ENCODE data around the gene HOXB8. TPM values are rescaled to one million over a fixed set of nuclear protein-coding genes. Genes with fewer than 3 reads are reported as not detected.

The HOXB8 gene
- total and polyA plus RNA-seq, 2 donors: 0.85 to 1.2 TPM

DNA sequence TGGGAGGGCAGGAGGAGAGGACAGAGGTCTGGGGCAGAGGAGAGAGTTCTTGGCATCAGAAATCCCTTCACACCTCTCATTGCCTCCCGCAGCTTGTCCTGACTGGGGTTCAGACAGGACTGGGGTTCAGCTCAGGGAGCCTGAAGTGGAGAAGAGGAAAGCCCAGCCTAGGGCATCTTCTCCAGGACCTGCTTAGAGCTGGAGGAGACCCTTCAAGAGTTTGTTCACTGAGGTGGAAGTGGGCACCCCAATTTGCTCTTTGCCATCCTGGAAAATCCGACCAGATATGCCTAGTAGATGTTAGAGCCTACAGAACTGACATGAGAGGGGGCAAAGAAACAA is 27.0 kb downstream of the HOXB8 start:
- H3K36me3 ChIP-seq (ENCODE audit: insufficient read depth): no peaks in the 10 kb centered on the region
- H3K4me3 ChIP-seq (ENCODE audit: low read depth, low read length): no peak overlapping the region
- no peak overlapping the region for H3K27ac ChIP-seq (ENCODE audit: low read depth)
- WGBS: 47% methylated on average over 2 of the region's 2 CpGs
- no peak for DNase-seq (ENCODE audit: extremely low spot score)
- no peaks in the 10 kb centered on the region for H3K4me1 ChIP-seq (ENCODE audit: insufficient read depth)

GRCh38 chr17:48587276-48588073 is 27.6 kb downstream of the HOXB8 start:
- Histone ChIP-seq H3K27ac (ENCODE audit: low read depth) (no peak overlapping the region), H3K36me3 (ENCODE audit: insufficient read depth) (no peaks in the 10 kb centered on the region), H3K4me1 (ENCODE audit: insufficient read depth) (no peaks in the 10 kb centered on the region), H3K4me3 (ENCODE audit: low read depth, low read length) (no peak overlapping the region)
- no peak for DNase-seq (ENCODE audit: extremely low spot score)
- 37% methylated on average over 5 of the region's 5 CpGs for WGBS

DNA sequence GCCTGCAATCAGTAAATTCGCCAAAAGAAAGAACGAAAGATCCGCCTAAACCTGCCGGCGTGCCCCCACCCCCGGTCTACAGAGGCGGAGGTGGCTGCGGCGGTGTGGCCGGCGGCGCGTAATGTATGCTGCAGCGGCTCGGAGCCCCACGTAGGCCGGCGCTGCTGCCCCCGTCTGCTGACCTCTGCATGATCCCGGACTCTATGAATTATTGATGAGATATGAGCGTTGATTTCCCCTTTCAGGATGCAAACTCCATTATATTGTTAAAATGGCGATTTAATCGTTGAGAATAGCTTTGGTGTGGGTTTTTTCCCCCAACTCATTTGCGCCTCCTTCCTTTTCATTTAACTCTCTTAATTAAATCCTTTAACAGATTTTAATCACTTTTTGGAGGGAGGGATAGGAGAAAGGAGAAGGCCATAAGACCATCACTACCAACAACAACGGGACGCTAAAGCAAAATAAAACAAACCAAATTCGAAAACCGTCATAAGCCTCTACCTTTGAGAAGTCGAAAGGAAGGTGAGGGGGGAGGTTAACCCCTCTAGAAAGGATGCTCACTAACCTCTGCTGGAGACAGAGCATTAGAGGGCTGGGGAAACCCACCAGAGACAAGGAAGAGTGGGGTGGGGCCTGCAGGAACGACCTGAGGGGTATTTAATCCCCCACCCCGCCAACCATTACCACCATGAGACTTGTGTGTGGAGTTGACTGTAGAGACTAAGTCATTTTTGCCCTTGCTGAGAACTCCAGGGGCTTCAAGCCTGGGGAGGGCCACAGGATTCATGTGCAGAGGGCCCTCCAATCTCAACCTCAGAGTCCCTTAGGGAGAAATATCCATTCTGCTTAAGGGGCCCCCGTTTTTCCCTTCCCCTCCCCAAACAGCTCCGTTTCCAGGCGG is 28.5 kb downstream of the HOXB8 start:
- no peaks in the 10 kb centered on the region for H3K36me3 ChIP-seq (ENCODE audit: insufficient read depth)
- H3K27ac ChIP-seq (ENCODE audit: low read depth): no peak overlapping the region
- peak overlapping the region; percentile 41 for H3K4me3 ChIP-seq (ENCODE audit: low read depth, low read length)
- H3K4me1 ChIP-seq (ENCODE audit: insufficient read depth): no peaks in the 10 kb centered on the region
- 16% methylated on average over 34 of the region's 34 CpGs for WGBS
- no peak for DNase-seq (ENCODE audit: extremely low spot score)

- Histone ChIP-seq H3K36me3 (ENCODE audit: insufficient read depth) (no peaks in the 10 kb centered on the region), H3K4me3 (ENCODE audit: low read depth, low read length) (no peak overlapping the region), H3K27ac (ENCODE audit: low read depth) (no peak overlapping the region), H3K4me1 (ENCODE audit: insufficient read depth) (no peaks in the 10 kb centered on the region)
- no peak for DNase-seq (ENCODE audit: extremely low spot score)
- 35% methylated on average over 2 of the region's 2 CpGs for WGBS
Measured at GRCh38 chr17:48584223-48584741, 30.8 kb downstream of the HOXB8 start.

GRCh38 chr17:48583708-48584222 is 31.3 kb downstream of the HOXB8 start:
- DNase-seq (ENCODE audit: extremely low spot score): no peak
- WGBS: 54% methylated on average over 3 of the region's 3 CpGs
- H3K36me3 ChIP-seq (ENCODE audit: insufficient read depth): no peaks in the 10 kb centered on the region
- H3K4me1 ChIP-seq (ENCODE audit: insufficient read depth): no peaks in the 10 kb centered on the region
- no peak overlapping the region for H3K4me3 ChIP-seq (ENCODE audit: low read depth, low read length)
- no peak overlapping the region for H3K27ac ChIP-seq (ENCODE audit: low read depth)

GRCh38 chr17:48582750-48583069 is 32.4 kb downstream of the HOXB8 start:
- no peaks in the 10 kb centered on the region for H3K4me1 ChIP-seq (ENCODE audit: insufficient read depth)
- WGBS: 39% methylated on average over 7 of the region's 7 CpGs
- H3K4me3 ChIP-seq (ENCODE audit: low read depth, low read length): no peak overlapping the region
- no peaks in the 10 kb centered on the region for H3K36me3 ChIP-seq (ENCODE audit: insufficient read depth)
- no peak for DNase-seq (ENCODE audit: extremely low spot score)
- no peak overlapping the region for H3K27ac ChIP-seq (ENCODE audit: low read depth)

DNA sequence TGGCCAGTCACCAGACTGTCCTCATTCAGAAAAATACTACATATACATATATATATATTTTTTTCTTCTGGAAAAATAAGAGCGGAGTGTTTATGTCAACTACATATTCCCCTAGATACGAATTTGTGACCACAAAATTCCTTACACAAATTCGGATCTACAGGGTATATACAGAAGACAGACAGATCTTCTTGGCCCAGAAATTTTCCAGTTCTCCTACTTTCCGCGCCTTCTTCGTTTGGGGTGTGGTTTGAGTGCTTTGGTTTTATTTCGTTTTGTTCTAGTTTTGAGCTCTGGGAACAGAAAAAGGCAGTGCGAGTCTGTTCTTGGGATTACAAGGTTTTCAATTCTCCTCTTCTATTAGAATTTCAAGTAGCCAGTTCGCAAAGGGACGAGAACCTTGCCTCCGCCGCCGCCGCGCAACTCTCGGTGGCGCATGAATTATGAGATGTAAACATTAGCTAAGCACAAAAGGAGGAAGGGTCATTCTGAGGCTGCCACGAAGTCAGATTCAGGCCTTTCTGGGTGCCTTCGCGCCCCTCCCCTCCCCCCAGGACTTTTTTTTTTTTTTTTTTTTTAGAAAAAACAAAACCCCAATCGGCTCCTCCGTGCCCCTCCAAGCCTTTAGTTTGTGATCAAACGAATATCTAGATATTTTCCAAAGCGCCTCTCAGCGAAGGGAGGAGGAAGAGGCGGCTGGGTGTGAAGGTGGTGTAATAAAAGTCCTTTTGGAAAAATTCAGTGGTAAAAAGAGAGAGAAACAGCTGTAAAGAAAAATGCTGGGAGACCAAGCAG is 35.1 kb downstream of the HOXB8 start:
- no peaks in the 10 kb centered on the region for H3K4me1 ChIP-seq (ENCODE audit: insufficient read depth)
- no peak overlapping the region for H3K4me3 ChIP-seq (ENCODE audit: low read depth, low read length)

GRCh38 chr17:48579471-48579759 is 35.7 kb downstream of the HOXB8 start:
- 21% methylated on average over 7 of the region's 7 CpGs for WGBS
- Histone ChIP-seq H3K36me3 (ENCODE audit: insufficient read depth) (no peaks in the 10 kb centered on the region), H3K4me3 (ENCODE audit: low read depth, low read length) (no peak overlapping the region), H3K4me1 (ENCODE audit: insufficient read depth) (no peaks in the 10 kb centered on the region), H3K27ac (ENCODE audit: low read depth) (no peak overlapping the region)
- DNase-seq (ENCODE audit: extremely low spot score): no peak

More for the DNA sequence above, 35.1 kb downstream of the HOXB8 start:
- 25% methylated on average over 26 of the region's 26 CpGs for WGBS
- Histone ChIP-seq H3K36me3 (ENCODE audit: insufficient read depth) (no peaks in the 10 kb centered on the region), H3K27ac (ENCODE audit: low read depth) (no peak overlapping the region)
- no peak for DNase-seq (ENCODE audit: extremely low spot score)

- WGBS: 12% methylated on average over 43 of the region's 43 CpGs
- no peak for DNase-seq (ENCODE audit: extremely low spot score)
- no peaks in the 10 kb centered on the region for H3K4me1 ChIP-seq (ENCODE audit: insufficient read depth)
- H3K4me3 ChIP-seq (ENCODE audit: low read depth, low read length): peak overlapping the region; percentile 51
- H3K27ac ChIP-seq (ENCODE audit: low read depth): no peak overlapping the region
- no peaks in the 10 kb centered on the region for H3K36me3 ChIP-seq (ENCODE audit: insufficient read depth)
Measured at GRCh38 chr17:48578616-48579470, 36.2 kb downstream of the HOXB8 start.

DNA sequence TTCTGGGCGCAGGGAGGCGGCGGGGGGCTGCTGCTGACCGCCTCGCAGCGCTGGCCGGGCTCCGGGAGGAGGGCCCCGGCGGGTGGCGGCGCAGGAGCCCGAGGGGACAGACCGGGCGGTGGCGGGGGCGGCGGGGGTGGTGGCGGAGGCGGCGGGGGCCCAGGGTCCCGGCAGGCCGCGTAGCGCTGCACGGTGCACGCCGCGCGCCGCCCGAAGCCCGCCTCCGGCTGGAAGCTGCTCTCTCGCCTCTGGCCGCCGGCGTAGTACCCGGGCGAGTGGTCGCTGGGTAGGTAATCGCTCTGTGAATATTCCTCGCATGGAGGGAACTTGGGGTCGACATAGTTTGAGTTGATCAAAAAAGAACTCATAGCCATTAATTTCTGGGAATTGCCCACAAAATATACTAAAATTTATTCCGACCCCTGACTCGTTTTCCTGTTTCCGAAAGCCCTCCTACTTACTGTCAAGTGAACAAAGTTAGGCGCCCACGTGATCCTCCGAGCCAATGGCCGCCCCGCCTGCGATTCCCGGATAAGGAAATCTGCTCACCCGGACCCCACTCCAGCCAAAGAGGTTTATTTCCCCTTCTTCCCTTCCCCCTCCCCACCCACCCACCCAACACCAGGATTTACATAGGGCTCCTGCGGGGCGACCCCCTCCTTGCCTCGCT is 37.0 kb downstream of the HOXB8 start, which contains the start of gene HOXB4:
Gene HOXB4, minus strand, starts transcription at position 405 of the 670 bp plus-strand sequence. Its CDS starts 31 bp downstream, at position 374.
- Histone ChIP-seq H3K27ac (ENCODE audit: low read depth) (peak within 1 kb of the TSS; percentile 68), H3K36me3 (ENCODE audit: insufficient read depth) (no peaks in the 10 kb centered on the region), H3K4me1 (ENCODE audit: insufficient read depth) (no peaks in the 10 kb centered on the region), H3K4me3 (ENCODE audit: low read depth, low read length) (peak within 1 kb of the TSS; percentile 51)
- no peak for DNase-seq (ENCODE audit: extremely low spot score)
- 2% methylated on average over 58 of the region's 58 CpGs for WGBS

GRCh38 chr17:48577330-48577945 is 37.7 kb downstream of the HOXB8 start:
- no peaks in the 10 kb centered on the region for H3K4me1 ChIP-seq (ENCODE audit: insufficient read depth)
- WGBS: 5% methylated on average over 19 of the region's 19 CpGs
- peak overlapping the region; percentile 51 for H3K4me3 ChIP-seq (ENCODE audit: low read depth, low read length)
- H3K36me3 ChIP-seq (ENCODE audit: insufficient read depth): no peaks in the 10 kb centered on the region
- no peak overlapping the region for H3K27ac ChIP-seq (ENCODE audit: low read depth)
- DNase-seq (ENCODE audit: extremely low spot score): no peak
